Measurements from ENCODE around the gene PSMC3IP.
"Not testable (repeated sequence)": the region's sequence is repeated elsewhere in the genome, so short reads cannot be mapped to it uniquely, and the experiment has no call there.

Gene PSMC3IP

GRCh38 chr17:42623732-42624596 lies 46.4 kb upstream of the PSMC3IP start (continued):
- TF ChIP-seq, protein P1, sequence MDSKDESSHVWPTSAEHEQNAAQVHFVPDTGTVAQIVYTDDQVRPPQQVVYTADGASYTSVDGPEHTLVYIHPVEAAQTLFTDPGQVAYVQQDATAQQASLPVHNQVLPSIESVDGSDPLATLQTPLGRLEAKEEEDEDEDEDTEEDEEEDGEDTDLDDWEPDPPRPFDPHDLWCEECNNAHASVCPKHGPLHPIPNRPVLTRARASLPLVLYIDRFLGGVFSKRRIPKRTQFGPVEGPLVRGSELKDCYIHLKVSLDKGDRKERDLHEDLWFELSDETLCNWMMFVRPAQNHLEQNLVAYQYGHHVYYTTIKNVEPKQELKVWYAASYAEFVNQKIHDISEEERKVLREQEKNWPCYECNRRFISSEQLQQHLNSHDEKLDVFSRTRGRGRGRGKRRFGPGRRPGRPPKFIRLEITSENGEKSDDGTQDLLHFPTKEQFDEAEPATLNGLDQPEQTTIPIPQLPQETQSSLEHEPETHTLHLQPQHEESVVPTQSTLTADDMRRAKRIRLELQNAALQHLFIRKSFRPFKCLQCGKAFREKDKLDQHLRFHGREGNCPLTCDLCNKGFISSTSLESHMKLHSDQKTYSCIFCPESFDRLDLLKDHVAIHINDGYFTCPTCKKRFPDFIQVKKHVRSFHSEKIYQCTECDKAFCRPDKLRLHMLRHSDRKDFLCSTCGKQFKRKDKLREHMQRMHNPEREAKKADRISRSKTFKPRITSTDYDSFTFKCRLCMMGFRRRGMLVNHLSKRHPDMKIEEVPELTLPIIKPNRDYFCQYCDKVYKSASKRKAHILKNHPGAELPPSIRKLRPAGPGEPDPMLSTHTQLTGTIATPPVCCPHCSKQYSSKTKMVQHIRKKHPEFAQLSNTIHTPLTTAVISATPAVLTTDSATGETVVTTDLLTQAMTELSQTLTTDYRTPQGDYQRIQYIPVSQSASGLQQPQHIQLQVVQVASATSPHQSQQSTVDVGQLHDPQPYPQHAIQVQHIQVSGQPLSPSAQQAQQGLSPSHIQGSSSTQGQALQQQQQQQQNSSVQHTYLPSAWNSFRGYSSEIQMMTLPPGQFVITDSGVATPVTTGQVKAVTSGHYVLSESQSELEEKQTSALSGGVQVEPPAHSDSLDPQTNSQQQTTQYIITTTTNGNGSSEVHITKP (tag by site-specific recombination; IDR thresholded peaks at IDR 0.05) = 0 out of 2 replicates have a peak, but pooled peaks have one; percentile 38

- H3K36me3 ChIP-seq (ENCODE audit: control insufficient read depth in 2 of 2, insufficient read depth in 1 of 2, low read length in 2 of 2) = no peaks in the 10 kb centered on the region
- H3K4me3 ChIP-seq (ENCODE audit: low read depth, low read length) = no peak overlapping the region
- no peaks in the 10 kb centered on the region for H3K9me3 ChIP-seq (ENCODE audit: control insufficient read depth, insufficient read depth, low read depth, low read length)
- no peaks in the 10 kb centered on the region for H3K4me1 ChIP-seq (ENCODE audit: control insufficient read depth, insufficient read depth, low read length)
- H3K27ac ChIP-seq (ENCODE audit: extremely low read depth, low read depth, low read length) = no peak overlapping the region
- POLR2A ChIA-PET = interaction anchor here (0.6 to 2.0 kb wide), 4 partner anchors 10 to 217 kb away, joined by 3 to 12 read pairs (median 3); partner anchors contain the start of genes RETREG3 and TUBG1
- CTCF ChIA-PET = interaction anchor here (1.0 to 1.5 kb wide), 7 partner anchors 10 to 201 kb away, joined by 3 to 6 read pairs (median 4); partner anchors contain the start of genes BECN1 and PLEKHH3
- TF ChIP-seq ZNF530 (tag by site-specific recombination; IDR thresholded peaks at IDR 0.05; ENCODE audit: low read depth) (no peak), KLF10 (tag by site-specific recombination; IDR thresholded peaks at IDR 0.05) (no peak), ZNF529 (tag by site-specific recombination; IDR thresholded peaks at IDR 0.05; ENCODE audit: insufficient replicate concordance) (no peak), ZNF23 (tag by site-specific recombination; IDR thresholded peaks at IDR 0.05; ENCODE audit: borderline replicate concordance) (no peak), SALL2 (tag by site-specific recombination; IDR thresholded peaks at IDR 0.05; ENCODE audit: borderline replicate concordance) (no peak), ZNF558 (tag by site-specific recombination; IDR thresholded peaks at IDR 0.05) (no peak), ZNF292 (tag by site-specific recombination; IDR thresholded peaks at IDR 0.05; ENCODE audit: borderline replicate concordance, low read depth) (no peak), ELK4 (IDR thresholded peaks at IDR 0.05; ENCODE audit: borderline replicate concordance, low read depth, low read length) (no peak), ZNF155 (tag by site-specific recombination; IDR thresholded peaks at IDR 0.05) (no peak), GLIS2 (tag by site-specific recombination; IDR thresholded peaks at IDR 0.05) (no peak), ZNF645 (tag by site-specific recombination; IDR thresholded peaks at IDR 0.05) (no peak), ZNF175 (tag by site-specific recombination; IDR thresholded peaks at IDR 0.05) (no peak)
Observed at GRCh38 chr17:42623271-42623670, 45.7 kb upstream of the PSMC3IP start.

DNA sequence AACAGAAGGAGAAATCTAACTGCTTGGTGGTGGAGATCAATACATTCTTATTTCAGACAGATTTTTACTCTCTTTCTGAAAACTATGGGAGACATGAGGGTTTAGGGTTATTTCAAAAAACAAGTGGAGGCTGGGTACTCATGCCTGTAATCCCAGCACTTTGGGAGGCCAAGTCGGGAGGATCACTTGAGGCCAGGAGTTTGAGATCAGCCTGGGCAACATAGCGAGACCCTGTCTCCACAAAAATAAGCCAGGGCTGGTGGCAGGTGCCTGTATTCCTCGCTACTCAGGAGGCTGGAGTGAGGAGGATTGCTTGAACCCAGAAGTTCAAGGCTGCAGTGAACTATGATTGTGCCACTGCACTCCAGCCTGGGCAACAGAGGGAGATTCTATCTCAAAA lies 44.5 kb upstream of the PSMC3IP start:
- H3K9me3 ChIP-seq (ENCODE audit: control insufficient read depth, insufficient read depth, low read depth, low read length); H3K36me3 ChIP-seq (ENCODE audit: control insufficient read depth in 2 of 2, insufficient read depth in 1 of 2, low read length in 2 of 2); H3K27ac ChIP-seq (ENCODE audit: extremely low read depth, low read depth, low read length); H3K4me3 ChIP-seq (ENCODE audit: low read depth, low read length); H3K4me1 ChIP-seq (ENCODE audit: control insufficient read depth, insufficient read depth, low read length): not testable (repeated sequence)
- ChIA-PET POLR2A (interaction anchor here (0.6 to 1.0 kb wide), 2 partner anchors 13 to 17 kb away, joined by 4 read pairs; partner anchors contain the start of genes RETREG3 and TUBG1), CTCF (interaction anchor here (0.6 to 2.0 kb wide), 6 partner anchors 8 to 480 kb away, joined by 3 to 5 read pairs (median 4); no protein-coding TSS in a partner anchor)
- peak; percentile 30; the same call in 1 of the 2 replicates for TF ChIP-seq ZNF121 (tag by site-specific recombination; IDR thresholded peaks at IDR 0.05)
